ENCODE measurements around the gene DYRK1B. TPM values are rescaled to one million over a fixed set of nuclear protein-coding genes. Genes with fewer than 3 reads are reported as not detected.
A peak's percentile ranks its signal among the peaks of the same experiment; 100 is the strongest.

DYRK1B gene
- polyA plus RNA-seq, 1 donor from 2014 or later, result 11.3 TPM

DNA sequence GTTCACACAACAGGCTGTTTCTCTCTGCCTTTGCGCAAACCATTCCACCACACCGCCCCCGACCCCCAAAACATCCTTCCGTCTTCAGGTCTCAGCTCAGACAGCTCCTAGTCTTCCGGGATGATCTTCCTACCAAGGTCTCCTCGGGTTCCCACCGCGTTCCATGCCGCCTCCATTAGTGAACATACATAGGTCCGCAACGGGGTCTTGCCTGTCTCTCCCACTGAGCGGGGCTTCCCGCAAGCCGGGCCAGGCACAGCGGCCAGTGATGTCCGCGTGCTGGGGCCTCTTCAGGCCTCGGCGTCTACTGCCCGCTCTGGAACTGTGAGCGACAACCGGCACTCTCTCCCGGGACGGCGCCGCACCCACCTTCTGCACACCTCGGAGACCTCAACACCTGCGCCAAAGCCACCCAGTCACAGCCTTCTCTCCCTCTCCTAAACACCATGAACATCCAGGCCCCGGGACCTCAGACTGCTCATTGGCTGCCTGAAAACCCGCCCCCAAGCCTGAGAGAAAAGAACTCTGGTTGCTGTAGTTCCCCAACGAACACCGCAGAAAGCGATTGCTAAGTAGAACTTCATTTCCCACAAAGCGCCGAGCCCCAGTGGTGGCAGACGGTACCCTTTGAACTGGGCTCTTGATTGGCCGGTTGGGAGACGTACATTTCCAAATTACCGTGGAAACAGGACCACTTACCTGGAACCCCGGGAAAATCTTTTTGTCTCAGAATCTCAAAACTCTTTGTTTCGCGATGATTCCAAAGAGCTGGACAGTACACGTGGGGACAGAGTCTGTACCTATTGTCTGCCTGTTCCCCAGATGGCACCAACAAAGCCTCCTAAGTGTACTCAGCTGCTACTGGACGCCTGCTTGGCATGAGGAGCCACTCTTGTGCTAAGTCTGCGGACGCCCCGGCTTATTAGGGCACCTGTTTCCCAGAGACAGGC lies 9.5 kb downstream of the DYRK1B start:
- Histone ChIP-seq H3K9ac (ENCODE audit: low read length) (peak overlapping the region; percentile 73), H3K79me2 (replicated peaks; ENCODE audit: insufficient read depth, low read length) (no peaks in the 10 kb centered on the region), H3F3A (ENCODE audit: insufficient read depth, low read length, poor library complexity, severe bottlenecking) (peaks cover 2% of the 10 kb centered on the region), H3K27me3 (ENCODE audit: insufficient read depth, low read depth, low read length) (no peaks in the 10 kb centered on the region), H3K9me2 (ENCODE audit: insufficient read depth, low read length) (no peaks in the 10 kb centered on the region), H3K27ac (ENCODE audit: low read length) (peak overlapping the region; percentile 74), H3K4me3 (ENCODE audit: low read length) (peak overlapping the region; percentile 90), H4K20me1 (ENCODE audit: insufficient read depth) (no peaks in the 10 kb centered on the region), H2AFZ (ENCODE audit: low read depth, low read length) (peak overlapping the region; percentile 11), H3K9me3 (ENCODE audit: low read length) (no peaks in the 10 kb centered on the region), H3K36me3 (ENCODE audit: insufficient read depth, low read length) (no peaks in the 10 kb centered on the region), H3K4me2 (ENCODE audit: low read length) (peak overlapping the region; percentile 95)
- TF ChIP-seq, protein P1, sequence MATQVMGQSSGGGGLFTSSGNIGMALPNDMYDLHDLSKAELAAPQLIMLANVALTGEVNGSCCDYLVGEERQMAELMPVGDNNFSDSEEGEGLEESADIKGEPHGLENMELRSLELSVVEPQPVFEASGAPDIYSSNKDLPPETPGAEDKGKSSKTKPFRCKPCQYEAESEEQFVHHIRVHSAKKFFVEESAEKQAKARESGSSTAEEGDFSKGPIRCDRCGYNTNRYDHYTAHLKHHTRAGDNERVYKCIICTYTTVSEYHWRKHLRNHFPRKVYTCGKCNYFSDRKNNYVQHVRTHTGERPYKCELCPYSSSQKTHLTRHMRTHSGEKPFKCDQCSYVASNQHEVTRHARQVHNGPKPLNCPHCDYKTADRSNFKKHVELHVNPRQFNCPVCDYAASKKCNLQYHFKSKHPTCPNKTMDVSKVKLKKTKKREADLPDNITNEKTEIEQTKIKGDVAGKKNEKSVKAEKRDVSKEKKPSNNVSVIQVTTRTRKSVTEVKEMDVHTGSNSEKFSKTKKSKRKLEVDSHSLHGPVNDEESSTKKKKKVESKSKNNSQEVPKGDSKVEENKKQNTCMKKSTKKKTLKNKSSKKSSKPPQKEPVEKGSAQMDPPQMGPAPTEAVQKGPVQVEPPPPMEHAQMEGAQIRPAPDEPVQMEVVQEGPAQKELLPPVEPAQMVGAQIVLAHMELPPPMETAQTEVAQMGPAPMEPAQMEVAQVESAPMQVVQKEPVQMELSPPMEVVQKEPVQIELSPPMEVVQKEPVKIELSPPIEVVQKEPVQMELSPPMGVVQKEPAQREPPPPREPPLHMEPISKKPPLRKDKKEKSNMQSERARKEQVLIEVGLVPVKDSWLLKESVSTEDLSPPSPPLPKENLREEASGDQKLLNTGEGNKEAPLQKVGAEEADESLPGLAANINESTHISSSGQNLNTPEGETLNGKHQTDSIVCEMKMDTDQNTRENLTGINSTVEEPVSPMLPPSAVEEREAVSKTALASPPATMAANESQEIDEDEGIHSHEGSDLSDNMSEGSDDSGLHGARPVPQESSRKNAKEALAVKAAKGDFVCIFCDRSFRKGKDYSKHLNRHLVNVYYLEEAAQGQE (IDR thresholded peaks at IDR 0.05; ENCODE audit: borderline replicate concordance), result no peak
- no peak for TF ChIP-seq EZH2 (IDR thresholded peaks at IDR 0.05; ENCODE audit: borderline replicate concordance, insufficient read depth, low read length, poor library complexity, severe bottlenecking)
- TF ChIP-seq EP300 (conservative IDR thresholded peaks at IDR 0.05; ENCODE audit: poor library complexity, severe bottlenecking), result no peak
- TF ChIP-seq SMC3 (conservative IDR thresholded peaks at IDR 0.05; ENCODE audit: poor library complexity), result no peak
- TF ChIP-seq POLR2AphosphoS5 (IDR thresholded peaks at IDR 0.05), result peak; percentile 74
- no peak for TF ChIP-seq RAD21 (conservative IDR thresholded peaks at IDR 0.05)
- TF ChIP-seq MXI1 (conservative IDR thresholded peaks at IDR 0.05; ENCODE audit: poor library complexity, severe bottlenecking), result peak; percentile 79
- no peak for TF ChIP-seq TAF1 (IDR thresholded peaks at IDR 0.05; ENCODE audit: low read depth)
- TF ChIP-seq CTCF (IDR thresholded peaks at IDR 0.05; ENCODE audit: poor library complexity, severe bottlenecking), result no peak

DNA sequence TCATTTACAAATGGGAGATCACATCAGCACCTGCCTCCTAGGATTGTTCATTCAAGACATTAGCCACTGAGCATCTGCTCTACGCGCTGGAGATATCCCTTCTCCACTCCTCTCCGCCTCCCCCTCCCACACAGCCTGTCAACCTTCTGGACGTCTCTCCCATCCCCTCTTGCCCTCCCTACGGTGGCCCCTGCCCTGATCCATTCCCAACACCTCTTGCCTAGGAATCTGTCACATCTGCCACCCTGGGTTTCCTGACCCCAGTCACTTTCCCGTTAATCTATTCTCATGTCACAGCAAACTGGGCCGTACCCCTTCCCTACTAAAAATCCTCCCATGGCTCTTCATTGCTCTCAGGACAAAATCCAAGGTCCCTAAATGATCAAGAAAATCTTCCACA lies 10.3 kb downstream of the DYRK1B start:
- Histone ChIP-seq H3K9me2 (ENCODE audit: insufficient read depth, low read length) (no peaks in the 10 kb centered on the region), H3K4me3 (ENCODE audit: low read length) (peak overlapping the region; percentile 90), H2AFZ (ENCODE audit: low read depth, low read length) (no peak overlapping the region), H3K4me2 (ENCODE audit: low read length) (peak overlapping the region; percentile 95), H3K27me3 (ENCODE audit: insufficient read depth, low read depth, low read length) (no peaks in the 10 kb centered on the region), H3K27ac (ENCODE audit: low read length) (peak overlapping the region; percentile 74), H3K79me2 (replicated peaks; ENCODE audit: insufficient read depth, low read length) (no peaks in the 10 kb centered on the region), H3F3A (ENCODE audit: insufficient read depth, low read length, poor library complexity, severe bottlenecking) (peaks cover 2% of the 10 kb centered on the region), H3K9ac (ENCODE audit: low read length) (peak overlapping the region; percentile 73), H3K9me3 (ENCODE audit: low read length) (no peaks in the 10 kb centered on the region), H3K36me3 (ENCODE audit: insufficient read depth, low read length) (no peaks in the 10 kb centered on the region), H4K20me1 (ENCODE audit: insufficient read depth) (no peaks in the 10 kb centered on the region)
- TF ChIP-seq, protein P1 (IDR thresholded peaks at IDR 0.05; ENCODE audit: borderline replicate concordance), result no peak
- no peak for TF ChIP-seq RAD21 (conservative IDR thresholded peaks at IDR 0.05)
- no peak for TF ChIP-seq CTCF (IDR thresholded peaks at IDR 0.05; ENCODE audit: poor library complexity, severe bottlenecking)
- TF ChIP-seq EZH2 (IDR thresholded peaks at IDR 0.05; ENCODE audit: borderline replicate concordance, insufficient read depth, low read length, poor library complexity, severe bottlenecking), result no peak
- TF ChIP-seq EP300 (conservative IDR thresholded peaks at IDR 0.05; ENCODE audit: poor library complexity, severe bottlenecking), result no peak
- no peak for TF ChIP-seq MXI1 (conservative IDR thresholded peaks at IDR 0.05; ENCODE audit: poor library complexity, severe bottlenecking)
- TF ChIP-seq SMC3 (conservative IDR thresholded peaks at IDR 0.05; ENCODE audit: poor library complexity), result no peak
- TF ChIP-seq POLR2AphosphoS5 (IDR thresholded peaks at IDR 0.05), result no peak
- no peak for TF ChIP-seq TAF1 (IDR thresholded peaks at IDR 0.05; ENCODE audit: low read depth)
